ENCODE results near the gene TWIST2.

TWIST2 gene

DNA sequence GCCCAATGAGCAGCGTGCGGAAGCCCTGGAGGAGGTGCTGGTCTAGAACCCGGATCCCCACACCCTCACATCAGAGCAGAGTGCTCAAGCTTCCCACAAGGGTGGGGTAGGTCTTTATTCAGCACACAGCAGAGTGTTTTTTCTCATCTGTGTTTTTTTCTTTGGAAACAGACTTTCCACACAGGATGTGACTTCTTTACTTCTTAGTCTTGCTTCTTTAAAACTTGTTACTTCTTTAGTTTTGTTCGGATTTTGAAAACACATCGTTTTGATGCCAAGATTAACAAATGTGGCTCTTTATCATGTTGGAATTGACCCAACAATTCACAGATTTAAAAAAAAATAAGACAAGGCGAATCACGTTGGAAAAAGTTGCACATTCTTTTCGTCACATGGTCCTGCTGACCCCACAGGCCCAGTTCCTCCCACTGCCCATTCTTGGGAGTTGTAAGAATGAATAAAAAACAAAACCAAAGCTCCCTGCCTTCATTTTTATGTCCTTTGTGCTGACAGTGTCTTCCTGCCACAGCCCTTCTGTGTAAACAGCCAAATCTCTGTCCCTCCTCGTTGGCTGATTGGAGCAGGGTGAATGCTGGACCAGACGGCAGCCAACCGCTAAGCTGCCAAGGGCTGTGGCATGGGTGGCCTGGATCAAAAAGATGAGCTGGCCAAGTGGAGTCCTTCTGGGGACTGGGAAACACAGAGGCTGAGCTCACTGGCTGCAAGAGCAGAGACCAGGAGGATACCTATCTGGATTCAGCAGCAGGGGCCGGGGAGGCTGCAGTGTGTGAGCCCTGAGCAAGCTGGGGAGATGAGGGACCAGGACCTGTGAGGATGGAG is 81.6 kb downstream of the TWIST2 start:
- TF ChIP-seq TAF1 (IDR thresholded peaks at IDR 0.05; ENCODE audit: borderline replicate concordance, insufficient read depth, low read length) (no peak), SIN3A (IDR thresholded peaks at IDR 0.05; ENCODE audit: borderline replicate concordance, insufficient read depth, low read length) (no peak), POLR2AphosphoS5 (IDR thresholded peaks at IDR 0.05; ENCODE audit: low read depth, low read length) (no peak), REST (IDR thresholded peaks at IDR 0.05; ENCODE audit: insufficient read depth in 1 of 2, low read depth in 2 of 2, low read length in 2 of 2) (no peak), FOXP2 (optimal IDR thresholded peaks at IDR 0.05; ENCODE audit: borderline replicate concordance, extremely low read depth, extremely low read length, insufficient read depth) (no peak)

DNA sequence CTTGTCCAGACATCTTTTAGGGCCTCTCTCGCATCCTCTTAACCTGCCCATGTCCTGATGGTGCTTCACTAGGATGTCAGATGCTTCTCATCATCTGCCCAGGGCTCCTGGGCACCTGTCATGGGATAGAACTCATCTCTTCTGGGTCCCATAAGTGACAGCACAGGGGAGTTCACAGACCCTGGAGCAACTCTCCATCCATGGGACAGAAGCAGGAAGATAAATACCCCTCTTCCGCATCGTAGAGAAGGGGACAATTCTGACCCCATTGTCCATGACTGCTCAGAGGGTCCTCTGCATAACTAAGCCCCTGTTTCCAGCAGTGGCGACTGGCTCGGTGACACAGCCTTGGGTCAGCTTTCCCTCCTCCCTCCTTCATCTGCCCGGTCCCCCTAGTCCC is 82.3 kb downstream of the TWIST2 start:
- TF ChIP-seq REST (IDR thresholded peaks at IDR 0.05; ENCODE audit: insufficient read depth in 1 of 2, low read depth in 2 of 2, low read length in 2 of 2) (no peak), FOXP2 (optimal IDR thresholded peaks at IDR 0.05; ENCODE audit: borderline replicate concordance, extremely low read depth, extremely low read length, insufficient read depth) (no peak), TAF1 (IDR thresholded peaks at IDR 0.05; ENCODE audit: borderline replicate concordance, insufficient read depth, low read length) (no peak), POLR2AphosphoS5 (IDR thresholded peaks at IDR 0.05; ENCODE audit: low read depth, low read length) (no peak), SIN3A (IDR thresholded peaks at IDR 0.05; ENCODE audit: borderline replicate concordance, insufficient read depth, low read length) (no peak)

- TF ChIP-seq POLR2AphosphoS5 (IDR thresholded peaks at IDR 0.05; ENCODE audit: low read depth, low read length) (no peak), FOXP2 (optimal IDR thresholded peaks at IDR 0.05; ENCODE audit: borderline replicate concordance, extremely low read depth, extremely low read length, insufficient read depth) (no peak), SIN3A (IDR thresholded peaks at IDR 0.05; ENCODE audit: borderline replicate concordance, insufficient read depth, low read length) (no peak), REST (IDR thresholded peaks at IDR 0.05; ENCODE audit: insufficient read depth in 1 of 2, low read depth in 2 of 2, low read length in 2 of 2) (no peak), TAF1 (IDR thresholded peaks at IDR 0.05; ENCODE audit: borderline replicate concordance, insufficient read depth, low read length) (no peak)
These were observed 88.5 kb downstream of the TWIST2 start for GRCh38 chr2:238936162-238937052.

DNA sequence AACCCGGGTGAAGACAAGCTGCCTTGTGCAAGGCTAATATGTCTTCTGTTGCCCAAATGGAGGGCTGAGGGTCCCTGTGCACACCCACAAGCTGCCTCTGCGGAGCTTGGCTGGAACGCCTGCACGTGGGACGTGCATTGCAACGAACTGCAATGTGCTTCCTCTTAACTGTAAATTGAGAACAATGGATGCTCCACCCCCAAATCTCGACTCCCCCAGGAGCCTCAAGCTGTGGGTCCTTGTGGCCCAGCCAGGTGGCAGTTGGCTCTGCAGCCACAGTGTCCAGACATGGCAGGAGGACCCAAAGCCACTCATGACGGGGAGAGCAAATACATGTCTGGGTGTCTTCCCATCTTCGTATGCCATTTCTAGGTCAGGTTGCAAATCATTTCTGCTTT is 90.1 kb downstream of the TWIST2 start:
- TF ChIP-seq SIN3A (IDR thresholded peaks at IDR 0.05; ENCODE audit: borderline replicate concordance, insufficient read depth, low read length) (no peak), FOXP2 (optimal IDR thresholded peaks at IDR 0.05; ENCODE audit: borderline replicate concordance, extremely low read depth, extremely low read length, insufficient read depth) (no peak), TAF1 (IDR thresholded peaks at IDR 0.05; ENCODE audit: borderline replicate concordance, insufficient read depth, low read length) (no peak), POLR2AphosphoS5 (IDR thresholded peaks at IDR 0.05; ENCODE audit: low read depth, low read length) (no peak), REST (IDR thresholded peaks at IDR 0.05; ENCODE audit: insufficient read depth in 1 of 2, low read depth in 2 of 2, low read length in 2 of 2) (no peak)
